ENCODE results near the gene ABHD8.

ABHD8 gene

DNA sequence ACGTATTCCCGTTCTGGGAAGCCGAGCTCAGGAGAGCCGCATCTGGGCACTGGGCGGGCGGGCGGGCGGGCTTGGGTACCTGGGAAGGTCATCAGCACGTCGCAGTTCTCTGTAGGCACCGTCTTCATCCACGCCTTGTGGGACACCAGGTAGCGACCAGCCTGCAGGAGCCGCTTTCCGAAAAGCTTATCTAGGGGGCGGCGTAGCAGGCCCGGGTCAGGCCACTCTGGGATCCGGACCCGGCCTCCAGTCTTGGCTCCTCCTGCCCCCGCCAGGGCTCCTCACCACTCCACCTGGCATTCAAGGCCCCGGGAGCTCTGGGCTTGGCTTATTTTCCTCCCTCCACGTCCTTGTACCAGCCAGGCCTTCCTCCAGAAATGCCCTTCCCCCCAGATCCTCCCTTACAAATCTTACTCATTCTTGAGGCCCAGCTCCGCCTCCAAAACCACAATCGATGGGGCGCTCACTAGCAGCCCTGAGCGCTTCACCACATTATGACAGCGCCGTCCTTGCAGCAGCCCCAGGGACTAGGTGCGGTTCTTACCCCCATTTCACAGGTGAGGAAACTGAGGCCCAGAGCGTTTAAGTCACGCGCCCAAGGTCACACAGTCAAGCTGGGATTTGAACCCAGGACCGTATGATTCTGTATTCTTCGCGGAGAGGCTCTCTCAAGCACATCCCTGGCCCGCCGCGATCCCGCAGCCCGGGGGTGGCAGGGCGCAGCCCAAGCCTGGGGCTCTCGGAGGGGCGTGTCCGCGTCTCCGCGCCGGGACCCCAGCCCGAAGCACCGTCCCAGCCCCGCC lies 30.6 kb upstream of the ABHD8 start:
- H3K4me3 ChIP-seq (replicated peaks; ENCODE audit: low read depth, low read length), result peak overlapping the region; percentile 60
- DNase-seq (ENCODE audit: low read depth), result peak; percentile 64
- TF ChIP-seq, protein P1, sequence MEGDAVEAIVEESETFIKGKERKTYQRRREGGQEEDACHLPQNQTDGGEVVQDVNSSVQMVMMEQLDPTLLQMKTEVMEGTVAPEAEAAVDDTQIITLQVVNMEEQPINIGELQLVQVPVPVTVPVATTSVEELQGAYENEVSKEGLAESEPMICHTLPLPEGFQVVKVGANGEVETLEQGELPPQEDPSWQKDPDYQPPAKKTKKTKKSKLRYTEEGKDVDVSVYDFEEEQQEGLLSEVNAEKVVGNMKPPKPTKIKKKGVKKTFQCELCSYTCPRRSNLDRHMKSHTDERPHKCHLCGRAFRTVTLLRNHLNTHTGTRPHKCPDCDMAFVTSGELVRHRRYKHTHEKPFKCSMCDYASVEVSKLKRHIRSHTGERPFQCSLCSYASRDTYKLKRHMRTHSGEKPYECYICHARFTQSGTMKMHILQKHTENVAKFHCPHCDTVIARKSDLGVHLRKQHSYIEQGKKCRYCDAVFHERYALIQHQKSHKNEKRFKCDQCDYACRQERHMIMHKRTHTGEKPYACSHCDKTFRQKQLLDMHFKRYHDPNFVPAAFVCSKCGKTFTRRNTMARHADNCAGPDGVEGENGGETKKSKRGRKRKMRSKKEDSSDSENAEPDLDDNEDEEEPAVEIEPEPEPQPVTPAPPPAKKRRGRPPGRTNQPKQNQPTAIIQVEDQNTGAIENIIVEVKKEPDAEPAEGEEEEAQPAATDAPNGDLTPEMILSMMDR (IDR thresholded peaks at IDR 0.05; ENCODE audit: low read length, missing control alignments), result no peak

DNA sequence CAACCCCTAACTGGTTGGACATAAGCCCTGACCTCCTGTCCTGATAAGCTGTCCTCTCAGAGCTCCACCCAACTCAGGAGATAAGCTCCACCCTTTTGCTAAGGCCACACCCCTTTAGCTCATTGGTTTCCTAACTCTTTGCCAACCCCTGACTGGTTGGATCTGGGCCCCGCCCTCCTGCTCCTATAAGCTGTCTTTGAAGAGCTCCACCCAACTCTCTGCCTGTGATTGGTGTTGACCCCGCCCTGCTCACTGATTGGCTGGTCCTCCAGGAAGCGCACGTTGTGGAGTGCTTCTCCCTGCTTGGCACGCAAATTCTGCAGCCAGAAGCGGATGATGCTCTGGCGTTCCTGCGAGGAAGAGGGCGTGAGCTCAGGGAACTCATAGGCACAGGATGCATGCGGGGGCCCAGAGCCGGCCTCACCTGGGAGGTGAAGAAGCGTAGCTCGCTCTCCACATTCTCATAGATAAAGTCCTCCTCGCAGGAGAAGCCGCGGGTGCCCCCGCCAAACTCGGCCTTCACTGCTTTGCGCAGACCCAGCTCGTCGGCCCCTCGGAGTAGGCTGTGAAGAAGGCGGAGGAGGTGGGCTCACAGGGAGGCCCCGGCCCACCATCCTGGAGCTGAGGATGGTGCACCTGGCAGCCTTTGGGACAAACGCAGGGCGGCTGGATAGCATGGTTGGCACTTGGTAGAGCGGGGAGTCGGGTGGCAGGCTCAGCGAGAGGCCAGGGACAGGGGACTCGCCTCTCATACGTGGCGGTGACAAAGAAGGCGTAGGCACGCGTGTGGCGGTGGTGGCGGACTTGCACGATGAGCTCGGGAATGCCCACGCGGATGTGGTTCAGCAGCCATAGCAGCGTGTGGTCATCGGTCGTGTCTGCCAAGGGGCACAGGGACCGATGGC lies 29.7 kb upstream of the ABHD8 start:
- H3K4me3 ChIP-seq (replicated peaks; ENCODE audit: low read depth, low read length), result no peak overlapping the region
- peak; percentile 49 for DNase-seq (ENCODE audit: low read depth)
- TF ChIP-seq, protein P1 (IDR thresholded peaks at IDR 0.05; ENCODE audit: low read length, missing control alignments), result no peak

DNA sequence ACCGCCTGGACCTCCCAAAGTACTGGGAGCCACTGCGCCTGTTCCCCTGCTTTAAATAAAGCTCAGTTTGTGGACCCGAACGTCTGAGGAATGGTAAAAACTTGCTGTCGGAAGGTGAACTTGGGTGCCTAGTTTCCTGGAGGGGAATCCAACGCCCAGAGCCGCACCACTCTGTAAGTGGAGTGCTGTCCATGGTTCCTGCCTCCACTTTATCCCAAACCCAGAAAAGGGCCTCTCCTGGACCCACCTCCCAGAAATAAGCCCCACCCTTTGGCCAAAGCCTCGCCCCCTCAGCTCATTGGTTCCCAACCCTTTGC lies 29.1 kb upstream of the ABHD8 start:
- DNase-seq (ENCODE audit: low read depth), result no peak
- no peak overlapping the region for H3K4me3 ChIP-seq (replicated peaks; ENCODE audit: low read depth, low read length)
- TF ChIP-seq, protein P1 (IDR thresholded peaks at IDR 0.05; ENCODE audit: low read length, missing control alignments), result no peak

DNA sequence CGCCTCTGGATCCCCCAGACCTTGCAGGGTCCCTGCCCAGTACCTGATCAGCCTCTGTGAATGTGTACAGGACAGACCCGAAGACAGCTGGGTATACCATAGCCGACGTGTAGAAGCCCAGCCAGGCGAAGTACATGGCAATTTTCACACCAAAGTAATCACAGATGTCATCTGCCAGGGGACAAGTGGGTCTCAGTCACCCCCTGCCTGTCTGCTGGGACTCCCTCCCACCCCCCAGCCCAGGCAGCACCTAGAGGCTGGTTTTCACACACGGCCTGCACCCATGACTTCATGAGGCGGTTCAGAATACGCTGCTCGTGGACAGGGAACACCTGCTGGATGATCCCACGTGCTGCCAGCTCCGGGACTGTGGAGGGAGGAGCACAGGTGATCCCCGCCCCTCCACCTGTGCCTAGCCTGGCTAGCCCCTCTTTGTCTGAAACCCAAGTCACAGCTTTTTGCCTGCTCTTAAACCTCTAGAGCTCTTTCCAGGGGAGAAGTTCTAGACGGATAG lies 27.9 kb upstream of the ABHD8 start:
- no peak overlapping the region for H3K4me3 ChIP-seq (replicated peaks; ENCODE audit: low read depth, low read length)
- TF ChIP-seq, protein P1 (IDR thresholded peaks at IDR 0.05; ENCODE audit: low read length, missing control alignments), result no peak
- DNase-seq (ENCODE audit: low read depth), result no peak

DNA sequence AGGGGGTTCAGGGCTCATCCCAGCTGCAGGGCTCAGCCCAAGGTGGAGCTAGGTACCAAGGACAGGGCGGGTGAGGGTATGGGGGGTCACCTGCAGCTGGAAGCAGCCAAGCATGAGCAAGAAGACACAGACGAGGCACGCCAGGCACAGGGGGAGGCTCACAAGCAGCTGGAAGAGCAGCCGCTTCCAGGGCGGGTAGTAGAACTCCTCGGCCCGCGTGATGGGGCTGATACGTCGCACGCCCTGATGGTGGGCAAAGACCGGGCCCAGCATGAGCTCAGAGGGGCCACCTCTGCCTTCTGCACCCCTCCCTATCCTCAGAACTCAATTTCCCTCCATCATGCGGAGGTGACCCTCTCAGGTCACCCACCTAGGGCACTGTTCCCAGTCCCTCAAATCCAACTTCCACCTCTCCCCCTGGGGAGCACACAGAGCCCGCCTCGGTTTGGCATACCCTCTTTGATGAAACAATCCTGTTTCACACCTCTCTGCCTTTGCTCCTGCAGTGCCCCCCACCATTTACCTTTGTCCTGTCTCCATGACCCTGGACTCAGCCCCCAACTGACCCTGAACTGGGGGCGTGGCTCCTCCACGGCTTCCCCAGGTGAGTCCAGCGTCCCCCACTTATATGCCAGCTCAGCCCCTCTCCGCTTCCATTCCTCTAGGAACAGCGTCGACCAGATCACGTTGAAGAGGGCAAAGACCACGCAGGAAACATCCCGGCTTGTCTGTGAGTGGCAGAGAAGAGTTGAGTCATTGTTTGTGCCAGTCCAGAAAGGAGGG lies 27.2 kb upstream of the ABHD8 start:
- DNase-seq (ENCODE audit: low read depth), result no peak
- TF ChIP-seq, protein P1 (IDR thresholded peaks at IDR 0.05; ENCODE audit: low read length, missing control alignments), result no peak
- H3K4me3 ChIP-seq (replicated peaks; ENCODE audit: low read depth, low read length), result no peak overlapping the region

DNA sequence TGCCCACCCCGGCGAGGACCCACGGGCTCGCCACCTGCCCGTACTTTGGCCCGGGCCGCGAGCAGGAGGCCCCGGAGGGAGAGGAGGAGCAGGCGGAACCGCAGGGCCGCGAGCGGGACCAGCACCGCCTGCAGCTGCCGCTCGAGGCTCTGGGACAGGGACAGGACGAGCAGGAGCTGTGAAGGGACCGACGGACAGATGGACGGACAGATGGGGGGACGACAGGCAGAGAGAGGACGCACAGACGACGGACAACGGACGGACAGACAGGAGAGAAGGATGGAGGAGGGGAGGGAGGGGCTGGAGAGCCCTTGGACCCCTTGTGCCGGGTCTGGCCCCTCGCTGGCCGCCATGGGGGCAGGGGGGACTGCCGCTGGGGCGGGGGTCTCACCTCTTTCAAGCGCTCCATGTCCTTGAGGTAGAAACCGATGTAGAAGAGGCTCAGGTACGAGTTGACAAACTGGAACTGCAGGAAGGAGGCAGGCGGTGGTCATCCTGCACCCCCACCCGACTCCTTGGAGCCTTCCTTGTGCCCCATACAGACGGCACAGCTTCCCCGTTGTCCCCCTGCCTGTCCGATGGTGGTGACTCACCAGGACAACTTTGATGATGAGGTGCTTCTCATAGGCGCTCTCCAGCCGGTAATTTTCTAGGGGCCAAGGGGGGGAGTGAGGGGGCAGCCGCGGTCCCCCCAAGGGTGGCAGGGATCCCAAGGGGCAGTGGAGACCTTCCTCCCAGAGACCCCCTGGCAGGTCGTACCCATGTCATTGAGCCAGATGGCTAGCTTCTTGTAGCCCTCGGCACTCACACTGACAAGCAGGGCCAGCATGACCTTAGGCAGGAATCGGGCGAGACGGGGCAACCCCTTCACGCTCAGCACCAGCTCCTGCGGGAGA lies 26.4 kb upstream of the ABHD8 start:
- TF ChIP-seq, protein P1 (IDR thresholded peaks at IDR 0.05; ENCODE audit: low read length, missing control alignments), result no peak
- no peak overlapping the region for H3K4me3 ChIP-seq (replicated peaks; ENCODE audit: low read depth, low read length)

More for the DNA sequence above, 26.4 kb upstream of the ABHD8 start:
- no peak for DNase-seq (ENCODE audit: low read depth)
